K562 (cell line): ENCODE results near the gene FRMD4A. TPM values are rescaled to one million over a fixed set of nuclear protein-coding genes. Genes with fewer than 3 reads are reported as not detected.

Experiments
- ATAC-seq: fragments of 200-7000 bp; cut with Tn5 transposase; 3 replicates; pipeline ENCODE4 v1.9.1; 2020; ENCODE audit warnings: moderate library complexity
- BruUV-seq: library from RNA; stranded (reverse); fragments of 400-500 nt; replicated peaks from 2 replicates; lab custom pipeline; 2021; lab: Mats Ljungman, UMichigan
- CTCF ChIA-PET: fragments of 300-600 bp; formaldehyde crosslinking; extraction: SDS; loops from one replicate; lab custom pipeline; 2021; ENCODE audit warnings: low intra/inter-chr PET ratio; lab: Yijun Ruan, JAX
- POLR2A ChIA-PET: fragments of 300-600, 350-650 bp; sonication (Branson Sonifier 250); formaldehyde crosslinking; extraction: SDS; loops from one replicate; lab custom pipeline; 2021; ENCODE audit warnings: antibody characterized with exemption, inconsistent platforms; lab: Yijun Ruan, JAX
- DNase-seq, 4 experiments: peaks; one replicate each; pipeline versions ENCODE4 v3.0.0 to v3.0.0-alpha.2; 2011 to 2018; ENCODE audit warnings: low spot score in 3 of 4, mixed read lengths in 3 of 4; ENCODE audit errors: extremely low read depth in 1 of 4
- FAIRE-seq: peaks from 2 replicates; lab custom pipeline; 2011; peaks lifted over from hg19 to GRCh38; lab: Jason Lieb, UNC
- H2AFZ ChIP-seq: 2 replicates; pipeline ENCODE4 v1.6.0; 2011; ENCODE audit warnings: low read depth, low read length, control low read depth, inconsistent platforms
- H3K27ac ChIP-seq: fragments of 200-600 bp; 3 replicates; pipeline ENCODE4 v1.8.0; 2011; ENCODE audit warnings: low read depth, mild to moderate bottlenecking, control low read depth, inconsistent platforms, low read length, moderate library complexity, mixed read lengths; ENCODE audit errors: extremely low read depth
- H3K27me3 ChIP-seq, 2 experiments: fragments of 300-600 bp in 1 of 2; 2 replicates in 1 of 2; 3 replicates in 1 of 2; pipeline versions ENCODE4 v1.6.0 to v1.8.0; 2011; ENCODE audit warnings: inconsistent platforms in 2 of 2, low read length in 2 of 2, mild to moderate bottlenecking in 1 of 2, mixed read lengths in 1 of 2, moderate library complexity in 1 of 2; ENCODE audit not compliant: control insufficient read depth in 2 of 2, insufficient read depth in 2 of 2
- H3K36me3 ChIP-seq: fragments of 300-600 bp; 3 replicates; pipeline ENCODE4 v1.8.0; 2011; ENCODE audit warnings: mild to moderate bottlenecking, low read length, inconsistent platforms; ENCODE audit not compliant: control insufficient read depth, insufficient read depth
- H3K4me1 ChIP-seq, 2 experiments: fragments of 200-600 bp in 1 of 2; replicated peaks in 1 of 2; 2 replicates in 1 of 2; 3 replicates in 1 of 2; pipeline versions ENCODE4 v1.5.1 to v1.8.0; 2011; ENCODE audit warnings: inconsistent platforms in 2 of 2, low read length in 2 of 2, mild to moderate bottlenecking in 1 of 2, mixed read lengths in 1 of 2, moderate library complexity in 1 of 2; ENCODE audit not compliant: control insufficient read depth in 2 of 2, insufficient read depth in 2 of 2
- H3K4me2 ChIP-seq: 2 replicates; pipeline ENCODE4 v1.6.1; 2011; ENCODE audit warnings: low read length, control low read depth, inconsistent platforms, mixed read lengths; ENCODE audit not compliant: insufficient read depth
- H3K4me3 ChIP-seq: fragments of 200-600 bp; sonication (generic), shearing (Covaris generic); 2 replicates; pipeline ENCODE4 v1.5.1; 2016; ENCODE audit warnings: control low read depth, inconsistent platforms
- H3K79me2 ChIP-seq: fragments of 200-600 bp; 3 replicates; pipeline ENCODE4 v1.8.0; 2011; ENCODE audit warnings: low read length, inconsistent platforms; ENCODE audit not compliant: control insufficient read depth, insufficient read depth
- H3K9ac ChIP-seq, 2 experiments: 2 replicates each; pipeline versions ENCODE4 v1.6.0 to v1.6.1; 2011; ENCODE audit warnings: low read depth in 2 of 2, low read length in 2 of 2, control low read depth in 1 of 2, inconsistent platforms in 1 of 2, mild to moderate bottlenecking in 1 of 2, mixed read lengths in 1 of 2; ENCODE audit not compliant: insufficient read depth in 1 of 2
- H3K9me1 ChIP-seq: one replicate; pipeline ENCODE4 v1.6.0; 2011; ENCODE audit warnings: inconsistent platforms, mild to moderate bottlenecking, low read length, moderate library complexity; ENCODE audit not compliant: control insufficient read depth, insufficient read depth
- H3K9me3 ChIP-seq: replicated peaks from 2 replicates; pipeline ENCODE4 v1.5.1; 2011; ENCODE audit warnings: low read depth, low read length, inconsistent platforms; ENCODE audit not compliant: control insufficient read depth, insufficient read depth
- H4K20me1 ChIP-seq: replicated peaks from 2 replicates; pipeline ENCODE4 v1.6.1; 2011; ENCODE audit warnings: low read length, inconsistent platforms, mixed read lengths; ENCODE audit not compliant: control insufficient read depth, insufficient read depth
- HDAC2 ChIP-seq: fragments of 450-650 bp; IDR thresholded peaks from 2 replicates; pipeline ENCODE4 v1.6.1; 2016; ENCODE audit warnings: mild to moderate bottlenecking
- KDM1A ChIP-seq, 2 experiments: fragments of 450-650 bp; IDR thresholded peaks; 2 replicates each; pipeline ENCODE4 v1.6.1; 2016; ENCODE audit warnings: mild to moderate bottlenecking in 2 of 2
- MED1 ChIP-seq: sonication (generic); formaldehyde crosslinking; IDR thresholded peaks from 2 replicates; pipeline ENCODE4 v1.8.1; 2023; ENCODE audit warnings: missing genetic modification reagents, borderline replicate concordance
- NR2C1 ChIP-seq, 2 experiments: fragments of 450-650 bp; IDR thresholded peaks; 2 replicates each; pipeline ENCODE4 v1.6.1; 2017; ENCODE audit warnings: mild to moderate bottlenecking in 2 of 2, antibody characterized with exemption in 1 of 2, inconsistent platforms in 1 of 2, missing compliant biosample characterization in 1 of 2, missing genetic modification characterization in 1 of 2
- RAD51 ChIP-seq: fragments of 450-650 bp; IDR thresholded peaks from 2 replicates; pipeline ENCODE4 v1.7.1; 2016; ENCODE audit warnings: low read depth, mild to moderate bottlenecking, borderline replicate concordance
- SP2 ChIP-seq: IDR thresholded peaks from 2 replicates; pipeline ENCODE4 v1.6.1; 2011; ENCODE audit warnings: mild to moderate bottlenecking, low read depth, low read length, moderate library complexity; ENCODE audit not compliant: poor library complexity, severe bottlenecking; ENCODE audit errors: extremely low read depth
- ZNF57 ChIP-seq: fragments of 450-650 bp; formaldehyde crosslinking; IDR thresholded peaks from 2 replicates; pipeline ENCODE4 v1.4.0; 2020; ENCODE audit warnings: mild to moderate bottlenecking, moderate library complexity
- ZNF75A ChIP-seq: fragments of 450-650 bp; formaldehyde crosslinking; IDR thresholded peaks from 2 replicates; pipeline ENCODE4 v1.4.0; 2020; ENCODE audit warnings: mild to moderate bottlenecking
- WGBS: fragments of 100-300 bp; shearing (Covaris generic); methylation state at CpG from one replicate; pipeline ENCODE4 v1.1.6; 2016; ENCODE audit warnings: low coverage, mixed read lengths; ENCODE audit not compliant: insufficient coverage; ENCODE audit errors: missing lambda C conversion rate; 5-methylcytosine and 5-hydroxymethylcytosine counted together
- in situ Hi-C: fragments of 300-500 bp; cut with MboI; formaldehyde crosslinking; loops from 4 replicates; pipeline ENCODE4 v1.15.0; 2018; ENCODE audit warnings: inconsistent platforms, mixed read lengths
- intact Hi-C: fragments of 100-400 bp; cut with micrococcal nuclease; formaldehyde crosslinking; loops from 2 replicates; pipeline ENCODE4 v1.14.2; 2022
- polyA plus RNA-seq, 8 experiments: library from polyadenylated mRNA; depleted of rRNA in 4 of 8; stranded (reverse) in 5 of 8; unstranded in 3 of 8; fragments of >200 nt; fragmentation: Nextera tagmentation in 2 of 8; fragmentation: Illumina TruSeq in 1 of 8; extraction: Ambion mirVana in 2 of 8; extraction: Trizol in 1 of 8; gene quantifications; 2 replicates each; pipeline versions ENCODE4 v1.2.1 to v1.2.3, GENCODE V29; 2011 to 2014; ENCODE audit warnings: inconsistent platforms in 1 of 8, missing spikeins in 1 of 8
- total RNA-seq, 7 experiments: library from RNA; depleted of rRNA in 6 of 7; stranded (reverse); fragments of >200 nt in 6 of 7; fragmentation: Illumina TruSeq in 2 of 7; extraction: Trizol in 2 of 7; gene quantifications; 2 replicates each; pipeline versions ENCODE4 v1.2.1 to v1.2.3, GENCODE V29; 2011 to 2021; ENCODE audit warnings: low replicate concordance in 1 of 7

Gene FRMD4A
- total and polyA plus RNA-seq, 9 of the 15 experiments (the other 6 are each of a cell fraction or from before 2014, with no cell fraction given) = 0.80 to 5.2 (median 3.0) TPM

DNA sequence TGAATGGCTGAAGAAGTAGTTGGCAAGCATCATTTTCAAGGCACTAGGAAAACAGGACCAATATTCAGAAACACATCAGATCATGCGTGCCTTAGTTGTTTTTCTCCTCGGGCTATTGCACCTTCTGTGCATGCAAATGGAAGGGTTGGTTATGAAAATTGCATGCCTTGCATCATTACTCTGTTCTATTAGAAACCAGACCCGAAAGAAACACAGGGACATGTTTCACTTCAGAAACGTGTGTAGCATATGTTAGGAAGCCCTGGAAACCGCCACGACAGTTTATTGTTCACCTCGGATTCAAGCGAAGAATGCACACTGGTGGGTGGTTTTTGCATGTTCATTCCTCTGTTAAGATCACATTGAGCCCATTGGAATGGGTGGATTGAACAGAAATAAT lies 214.7 kb downstream of the FRMD4A start:
- no peak for FAIRE-seq
- Histone ChIP-seq H4K20me1 (no peaks in the 10 kb centered on the region), H3K9ac (no peak overlapping the region), H3K79me2 (no peaks in the 10 kb centered on the region), H3K27me3 (peaks cover 0 to 20% of the 10 kb centered on the region in 2 experiments; a peak in 4 of 5 replicates), H2AFZ (no peak overlapping the region), H3K4me3 (no peak overlapping the region), H3K9me1 (no peaks in the 10 kb centered on the region), H3K36me3 (no peaks in the 10 kb centered on the region), H3K4me1 (no peaks in the 10 kb centered on the region), H3K4me2 (no peak overlapping the region), H3K9me3 (no peaks in the 10 kb centered on the region), H3K27ac (no peak overlapping the region)
- no peak for ATAC-seq
- ChIA-PET POLR2A (no interaction called here), CTCF (no interaction called here)
- DNase-seq = no peak
- intact Hi-C loops = no loop called here
- WGBS = 1% methylated on average over 8 of the region's 8 CpGs
- TF ChIP-seq KDM1A (IDR thresholded peaks at IDR 0.05) (no peak), ZNF75A (CRISPR knock-in tag) (no peak), MED1 (no peak)
- in situ Hi-C loops = no loop called here
- no TSS peak for BruUV-seq

DNA sequence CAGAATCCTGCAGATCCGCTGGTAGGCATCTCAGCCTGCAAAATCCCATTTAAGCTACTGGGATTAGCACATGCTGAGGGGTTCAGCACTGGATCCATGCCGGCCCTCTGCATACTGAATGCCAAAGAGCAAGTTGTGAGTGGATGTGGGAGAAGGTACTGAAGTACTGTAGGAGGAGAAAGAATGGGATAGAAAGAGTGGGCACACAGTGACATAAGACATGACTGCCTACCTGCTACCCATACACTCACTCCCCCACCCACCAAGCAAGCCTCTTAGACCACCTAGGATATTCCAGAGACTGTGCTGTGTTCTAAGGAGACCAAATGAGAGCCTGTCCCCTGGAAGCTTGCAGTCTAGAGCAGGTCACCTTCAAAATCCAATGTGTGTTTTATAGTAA lies 215.9 kb downstream of the FRMD4A start:
- intact Hi-C loops = no loop called here
- Histone ChIP-seq H3K36me3 (no peaks in the 10 kb centered on the region), H3K79me2 (no peaks in the 10 kb centered on the region), H2AFZ (no peak overlapping the region), H3K4me3 (no peak overlapping the region), H3K9me1 (no peaks in the 10 kb centered on the region), H3K27ac (no peak overlapping the region), H3K9me3 (no peaks in the 10 kb centered on the region), H3K9ac (no peak overlapping the region), H3K27me3 (peaks cover 0 to 20% of the 10 kb centered on the region in 2 experiments; a peak in 4 of 5 replicates), H3K4me2 (no peak overlapping the region), H3K4me1 (no peaks in the 10 kb centered on the region), H4K20me1 (no peaks in the 10 kb centered on the region)
- 0% methylated on average over 2 of the region's 2 CpGs for WGBS
- CTCF ChIA-PET = no interaction called here
- FAIRE-seq (no peak), ATAC-seq (no peak), DNase-seq (no peak)
- POLR2A ChIA-PET = no interaction called here
- BruUV-seq = no TSS peak
- in situ Hi-C loops = no loop called here
- TF ChIP-seq RAD51 (no peak), HDAC2 (no peak), NR2C1 (IDR thresholded peaks at IDR 0.05) (no peak), NR2C1 (tag; IDR thresholded peaks at IDR 0.05) (no peak), SP2 (no peak), ZNF57 (CRISPR knock-in tag) (no peak)
